ENCODE results near the gene FXYD7.
"Not testable (repeated sequence)": the region's sequence is repeated elsewhere in the genome, so short reads cannot be mapped to it uniquely, and the experiment has no call there.

Gene FXYD7

GRCh38 chr19:35146746-35147459 lies 3.8 kb downstream of the FXYD7 start:
- no peak for DNase-seq

- DNase-seq: no peak
Observed at GRCh38 chr19:35149463-35149862, 6.4 kb downstream of the FXYD7 start.

- DNase-seq: no peak
Observed at GRCh38 chr19:35150445-35150844, 7.4 kb downstream of the FXYD7 start.

GRCh38 chr19:35151273-35152065 lies 8.4 kb downstream of the FXYD7 start:
- DNase-seq: no peak

GRCh38 chr19:35153129-35153522 lies 10.1 kb downstream of the FXYD7 start:
- DNase-seq: not testable (repeated sequence)

GRCh38 chr19:35153701-35154524 lies 10.9 kb downstream of the FXYD7 start:
- no peak for DNase-seq

- DNase-seq: no peak
Observed at GRCh38 chr19:35154525-35155406, 11.7 kb downstream of the FXYD7 start, which contains the start of gene FXYD5. FXYD5 (plus strand) TSS chr19:35154735; CDS start chr19:35155551, 816 bp downstream.

- no peak for DNase-seq
Observed at GRCh38 chr19:35155441-35155840, 12.4 kb downstream of the FXYD7 start.

- no peak for DNase-seq
Observed at GRCh38 chr19:35155981-35156672, 13.1 kb downstream of the FXYD7 start.

GRCh38 chr19:35156673-35157014 lies 13.6 kb downstream of the FXYD7 start:
- no peak for DNase-seq

- no peak for DNase-seq
Observed at GRCh38 chr19:35157431-35157830, 14.4 kb downstream of the FXYD7 start.

- no peak for DNase-seq
Observed at GRCh38 chr19:35159606-35160005, 16.6 kb downstream of the FXYD7 start.

GRCh38 chr19:35160629-35161433 lies 17.8 kb downstream of the FXYD7 start:
- no peak for DNase-seq

- no peak for DNase-seq
Observed at GRCh38 chr19:35161434-35161743, 18.3 kb downstream of the FXYD7 start.

GRCh38 chr19:35162471-35163326 lies 19.6 kb downstream of the FXYD7 start:
- DNase-seq: no peak

GRCh38 chr19:35164418-35164817 lies 21.4 kb downstream of the FXYD7 start:
- no peak for DNase-seq

GRCh38 chr19:35165200-35166058 lies 22.4 kb downstream of the FXYD7 start:
- DNase-seq: no peak

- DNase-seq: no peak
Observed at GRCh38 chr19:35166100-35167063, 23.3 kb downstream of the FXYD7 start.

All from DMS 273 treated with DMSO at 0.1 percent for 48 hours (cell line).